Measurements from ENCODE around the gene TTLL9.

The TTLL9 gene

GRCh38 chr20:31861385-31862156 is 8.9 kb upstream of the TTLL9 start:
- no peak for TF ChIP-seq TAF1 (IDR thresholded peaks at IDR 0.05; ENCODE audit: borderline replicate concordance, low read depth, low read length)
- TF ChIP-seq POLR2AphosphoS5 (IDR thresholded peaks at IDR 0.05; ENCODE audit: low read depth, low read length): no peak
- no peak for TF ChIP-seq POLR2A (IDR thresholded peaks at IDR 0.05; ENCODE audit: low read depth, low read length)
- peak; percentile 95 for DNase-seq (ENCODE audit: insufficient read length)
- peak; percentile 51 for FAIRE-seq

- FAIRE-seq (no peak), DNase-seq (ENCODE audit: insufficient read length) (no peak)
- TF ChIP-seq POLR2AphosphoS5 (IDR thresholded peaks at IDR 0.05; ENCODE audit: low read depth, low read length): no peak
- TF ChIP-seq POLR2A (IDR thresholded peaks at IDR 0.05; ENCODE audit: low read depth, low read length): no peak
- no peak for TF ChIP-seq TAF1 (IDR thresholded peaks at IDR 0.05; ENCODE audit: borderline replicate concordance, low read depth, low read length)
Observed at GRCh38 chr20:31862157-31862470, 8.3 kb upstream of the TTLL9 start.

GRCh38 chr20:31862506-31862905 is 7.9 kb upstream of the TTLL9 start:
- DNase-seq (ENCODE audit: insufficient read length) (no peak), FAIRE-seq (no peak)
- TF ChIP-seq POLR2AphosphoS5 (IDR thresholded peaks at IDR 0.05; ENCODE audit: low read depth, low read length) (no peak), POLR2A (IDR thresholded peaks at IDR 0.05; ENCODE audit: low read depth, low read length) (no peak), TAF1 (IDR thresholded peaks at IDR 0.05; ENCODE audit: borderline replicate concordance, low read depth, low read length) (no peak)

GRCh38 chr20:31863296-31864085 is 6.9 kb upstream of the TTLL9 start:
- no peak for TF ChIP-seq TAF1 (IDR thresholded peaks at IDR 0.05; ENCODE audit: borderline replicate concordance, low read depth, low read length)
- TF ChIP-seq POLR2AphosphoS5 (IDR thresholded peaks at IDR 0.05; ENCODE audit: low read depth, low read length): no peak
- no peak for TF ChIP-seq POLR2A (IDR thresholded peaks at IDR 0.05; ENCODE audit: low read depth, low read length)
- DNase-seq (ENCODE audit: insufficient read length) (no peak), FAIRE-seq (no peak)

GRCh38 chr20:31864521-31865400 is 5.7 kb upstream of the TTLL9 start:
- DNase-seq (ENCODE audit: insufficient read length): no peak
- no peak for FAIRE-seq
- TF ChIP-seq POLR2A (IDR thresholded peaks at IDR 0.05; ENCODE audit: low read depth, low read length): no peak
- no peak for TF ChIP-seq POLR2AphosphoS5 (IDR thresholded peaks at IDR 0.05; ENCODE audit: low read depth, low read length)
- TF ChIP-seq TAF1 (IDR thresholded peaks at IDR 0.05; ENCODE audit: borderline replicate concordance, low read depth, low read length): no peak

- TF ChIP-seq TAF1 (IDR thresholded peaks at IDR 0.05; ENCODE audit: borderline replicate concordance, low read depth, low read length): no peak
- no peak for TF ChIP-seq POLR2AphosphoS5 (IDR thresholded peaks at IDR 0.05; ENCODE audit: low read depth, low read length)
- no peak for TF ChIP-seq POLR2A (IDR thresholded peaks at IDR 0.05; ENCODE audit: low read depth, low read length)
- FAIRE-seq: no peak
- no peak for DNase-seq (ENCODE audit: insufficient read length)
Observed at GRCh38 chr20:31866221-31866620, 4.2 kb upstream of the TTLL9 start.

- TF ChIP-seq POLR2AphosphoS5 (IDR thresholded peaks at IDR 0.05; ENCODE audit: low read depth, low read length): no peak
- TF ChIP-seq POLR2A (IDR thresholded peaks at IDR 0.05; ENCODE audit: low read depth, low read length): no peak
- TF ChIP-seq TAF1 (IDR thresholded peaks at IDR 0.05; ENCODE audit: borderline replicate concordance, low read depth, low read length): no peak
- no peak for FAIRE-seq
Observed at GRCh38 chr20:31868853-31869672, 1.4 kb upstream of the TTLL9 start.

GRCh38 chr20:31869673-31869941 is 827 bp upstream of the TTLL9 start:
- FAIRE-seq (no peak), DNase-seq (ENCODE audit: insufficient read length) (no peak)
- no peak for TF ChIP-seq POLR2A (IDR thresholded peaks at IDR 0.05; ENCODE audit: low read depth, low read length)
- no peak for TF ChIP-seq TAF1 (IDR thresholded peaks at IDR 0.05; ENCODE audit: borderline replicate concordance, low read depth, low read length)
- no peak for TF ChIP-seq POLR2AphosphoS5 (IDR thresholded peaks at IDR 0.05; ENCODE audit: low read depth, low read length)

More at GRCh38 chr20:31868853-31869672, 1.4 kb upstream of the TTLL9 start:
- no peak for DNase-seq (ENCODE audit: insufficient read length)

GRCh38 chr20:31870726-31871617 is 538 bp downstream of the TTLL9 start:
- FAIRE-seq (peak; percentile 74), DNase-seq (ENCODE audit: insufficient read length) (no peak)
- TF ChIP-seq TAF1 (IDR thresholded peaks at IDR 0.05; ENCODE audit: borderline replicate concordance, low read depth, low read length) (no peak), POLR2AphosphoS5 (IDR thresholded peaks at IDR 0.05; ENCODE audit: low read depth, low read length) (no peak), POLR2A (IDR thresholded peaks at IDR 0.05; ENCODE audit: low read depth, low read length) (no peak)

- no peak for FAIRE-seq
- TF ChIP-seq TAF1 (IDR thresholded peaks at IDR 0.05; ENCODE audit: borderline replicate concordance, low read depth, low read length): no peak
- TF ChIP-seq POLR2A (IDR thresholded peaks at IDR 0.05; ENCODE audit: low read depth, low read length): no peak
- no peak for TF ChIP-seq POLR2AphosphoS5 (IDR thresholded peaks at IDR 0.05; ENCODE audit: low read depth, low read length)
- no peak for DNase-seq (ENCODE audit: insufficient read length)
Observed at GRCh38 chr20:31871618-31871954, 1.2 kb downstream of the TTLL9 start.

Data from GM12892 (cell line).